GM12878 (cell line): ENCODE data around the gene SSBP3. TPM values are rescaled to one million over a fixed set of nuclear protein-coding genes. Genes with fewer than 3 reads are reported as not detected.

Source experiments
- ATAC-seq: fragments of 200-7000 bp; cut with Tn5 transposase; 3 replicates; pipeline ENCODE4 v1.9.1; 2020; ENCODE audit warnings: mild to moderate bottlenecking, moderate library complexity
- BruUV-seq: library from RNA; stranded (reverse); fragments of 400-500 nt; replicated peaks from 2 replicates; lab custom pipeline; 2021; lab: Mats Ljungman, UMichigan
- CTCF ChIA-PET: fragments of 300-600 bp; sonication (Branson Sonifier 250); formaldehyde crosslinking; extraction: SDS; loops from one replicate; lab custom pipeline; 2021; ENCODE audit warnings: inconsistent platforms; lab: Yijun Ruan, JAX
- POLR2A ChIA-PET: fragments of 350-600 bp; formaldehyde crosslinking; extraction: SDS; loops from one replicate; lab custom pipeline; 2021; ENCODE audit warnings: inconsistent platforms; lab: Charles Lee
- RAD21 ChIA-PET: fragments of 300-600 bp; sonication (Branson Sonifier 250); formaldehyde crosslinking; loops from one replicate; lab custom pipeline; 2023; ENCODE audit warnings: antibody characterized with exemption; ENCODE audit not compliant: unreplicated experiment; lab: Charles Lee
- SMC1A ChIA-PET: fragments of 300-600 bp; sonication (Branson Sonifier 250); formaldehyde crosslinking; loops from one replicate; lab custom pipeline; 2023; ENCODE audit not compliant: unreplicated experiment, uncharacterized antibody; lab: Charles Lee
- DNase-seq: peaks from one replicate; pipeline ENCODE4 v3.0.0-alpha.2; 2011; ENCODE audit warnings: low read depth, low spot score
- FAIRE-seq: peaks from 3 replicates; lab custom pipeline; 2011; peaks lifted over from hg19 to GRCh38; lab: Jason Lieb, UNC
- H2AFZ ChIP-seq: 2 replicates; pipeline ENCODE4 v1.6.0; 2011; ENCODE audit warnings: low read depth, low read length, control low read depth; ENCODE audit not compliant: control insufficient read depth
- H3K27ac ChIP-seq: 2 replicates; pipeline ENCODE4 v1.5.1; 2011; ENCODE audit warnings: control low read depth; ENCODE audit not compliant: control insufficient read depth, insufficient read depth
- H3K27me3 ChIP-seq, 2 experiments: replicated peaks in 1 of 2; 2 replicates each; pipeline versions ENCODE4 v1.6.0 to v1.6.1; 2011; ENCODE audit warnings: low read length in 1 of 2; ENCODE audit not compliant: control insufficient read depth in 2 of 2, insufficient read depth in 2 of 2
- H3K36me3 ChIP-seq, 2 experiments: 2 replicates each; pipeline ENCODE4 v1.5.1; 2011; ENCODE audit warnings: low read length in 1 of 2; ENCODE audit not compliant: control insufficient read depth in 2 of 2, insufficient read depth in 2 of 2
- H3K4me1 ChIP-seq: 2 replicates; pipeline ENCODE4 v1.6.1; 2011; ENCODE audit warnings: mild to moderate bottlenecking, low read length, moderate library complexity, mixed read lengths; ENCODE audit not compliant: control insufficient read depth, insufficient read depth
- H3K4me2 ChIP-seq: 2 replicates; pipeline ENCODE4 v1.6.0; 2011; ENCODE audit warnings: control low read depth; ENCODE audit not compliant: control insufficient read depth, insufficient read depth
- H3K4me3 ChIP-seq: fragments of 200-600 bp; sonication (generic); 2 replicates; pipeline ENCODE4 v1.5.1; 2016
- H3K79me2 ChIP-seq: 2 replicates; pipeline ENCODE4 v1.6.0; 2011; ENCODE audit warnings: low read length; ENCODE audit not compliant: control insufficient read depth, insufficient read depth
- H3K9ac ChIP-seq: 2 replicates; pipeline ENCODE4 v1.8.0; 2011; ENCODE audit warnings: low read length, control low read depth, mixed read lengths; ENCODE audit not compliant: control insufficient read depth, insufficient read depth
- H3K9me3 ChIP-seq: replicated peaks from 3 replicates; pipeline ENCODE4 v1.5.1; 2011; ENCODE audit warnings: mild to moderate bottlenecking, low read length; ENCODE audit not compliant: control insufficient read depth, insufficient read depth
- H4K20me1 ChIP-seq: 2 replicates; pipeline ENCODE4 v1.6.0; 2011; ENCODE audit not compliant: control insufficient read depth, insufficient read depth
- CTCF ChIP-seq, 3 experiments: IDR thresholded peaks in 2 of 3; conservative IDR thresholded peaks in 1 of 3; 2 replicates each; pipeline ENCODE4 v1.5.1; 2011; ENCODE audit warnings: low read depth in 3 of 3, low read length in 3 of 3, mild to moderate bottlenecking in 3 of 3, control low read depth in 2 of 3, moderate library complexity in 2 of 3, inconsistent platforms in 1 of 3, mixed read lengths in 1 of 3; ENCODE audit not compliant: control insufficient read depth in 2 of 3, insufficient read depth in 1 of 3; ENCODE audit errors: extremely low read depth in 1 of 3
- KLF5 ChIP-seq: fragments of 450-650 bp; IDR thresholded peaks from 2 replicates; pipeline ENCODE4 v1.6.1; 2014; ENCODE audit warnings: mild to moderate bottlenecking; ENCODE audit not compliant: partially characterized antibody
- NFYB ChIP-seq: IDR thresholded peaks from 2 replicates; pipeline ENCODE4 v1.6.1; 2011; ENCODE audit warnings: low read depth, mild to moderate bottlenecking, low read length, improper control_type of control experiment, moderate library complexity; ENCODE audit not compliant: insufficient read depth
- RAD21 ChIP-seq: IDR thresholded peaks from 2 replicates; pipeline ENCODE4 v1.6.1; 2011; ENCODE audit warnings: mild to moderate bottlenecking, low read depth, low read length, moderate library complexity; ENCODE audit not compliant: insufficient read depth
- RAD51 ChIP-seq: fragments of 450-650 bp; IDR thresholded peaks from 2 replicates; pipeline ENCODE4 v1.6.1; 2016; ENCODE audit warnings: moderate library complexity, mild to moderate bottlenecking, inconsistent platforms
- SMC3 ChIP-seq: IDR thresholded peaks from 2 replicates; pipeline ENCODE4 v1.6.1; 2011; ENCODE audit warnings: low read length, improper control_type of control experiment, borderline replicate concordance
- WGBS: methylation state at CpG from one replicate; pipeline ENCODE4 v1.1.6; 2016; ENCODE audit warnings: low lambda C conversion rate; ENCODE audit not compliant: insufficient replicate concordance, insufficient coverage; ENCODE audit errors: missing lambda C conversion rate; 5-methylcytosine and 5-hydroxymethylcytosine counted together
- in situ Hi-C: fragments of 300-500 bp; cut with MboI; formaldehyde crosslinking; loops from 9 replicates; pipeline ENCODE4 v1.14.3; 2018; ENCODE audit warnings: mixed read lengths
- intact Hi-C: fragments of 100-400 bp; cut with micrococcal nuclease; formaldehyde crosslinking; loops from one replicate; pipeline ENCODE4 v1.14.2; 2022; ENCODE audit not compliant: unreplicated experiment
- polyA plus RNA-seq, 11 experiments: library from polyadenylated mRNA; depleted of rRNA in 4 of 11; unstranded in 6 of 11; stranded (reverse) in 5 of 11; fragments of >200 nt; fragmentation: Nextera tagmentation in 4 of 11; fragmentation: Illumina TruSeq in 1 of 11; extraction: Ambion mirVana in 4 of 11; extraction: Trizol in 1 of 11; gene quantifications; 1 replicate in 1 of 11; 2 replicates in 10 of 11; pipeline versions ENCODE4 v1.2.1 to v1.2.3, GENCODE V29; 2011 to 2016; ENCODE audit warnings: inconsistent platforms in 2 of 11, missing spikeins in 2 of 11, low read depth in 1 of 11
- total RNA-seq, 4 experiments: library from RNA; depleted of rRNA in 3 of 4; stranded (reverse); fragments of >200 nt in 3 of 4; fragmentation: Illumina TruSeq in 1 of 4; extraction: Trizol in 1 of 4; gene quantifications; 2 replicates each; pipeline versions ENCODE4 v1.2.1 to v1.2.3, GENCODE V29; 2013 to 2021

SSBP3 gene
- total and polyA plus RNA-seq, 10 of the 15 experiments (the other 5 are each of a cell fraction or from before 2014, with no cell fraction given): 4.1 to 51.7 (median 17.1) TPM

- no peak overlapping the region for H3K27ac ChIP-seq
- intact Hi-C loops: no loop called here
- H3K9ac ChIP-seq: no peak overlapping the region
- no peaks in the 10 kb centered on the region for H3K9me3 ChIP-seq
- no peak for ATAC-seq
- ChIA-PET POLR2A (interaction anchor here (0.7 to 3.2 kb wide), 4 partner anchors 9 to 46 kb away, joined by 3 to 13 read pairs (median 7); partner anchors contain the start of gene SSBP3), CTCF (interaction anchor here (1.1 to 5.1 kb wide), 6 partner anchors 8 to 129 kb away, joined by 3 to 25 read pairs (median 5); no protein-coding TSS in a partner anchor), SMC1A (interaction anchor here (0.6 to 4.4 kb wide), 6 partner anchors 9 to 328 kb away, joined by 3 to 26 read pairs (median 3); no protein-coding TSS in a partner anchor), RAD21 (interaction anchor here (0.9 to 3.4 kb wide), 6 partner anchors 13 to 129 kb away, joined by 3 to 13 read pairs (median 6); partner anchors contain the start of gene SSBP3)
- no peak overlapping the region for H2AFZ ChIP-seq
- DNase-seq: no peak
- H3K4me3 ChIP-seq: no peak overlapping the region
- no peak for FAIRE-seq
- H4K20me1 ChIP-seq: no peaks in the 10 kb centered on the region
- in situ Hi-C loops: no loop called here
- no peak overlapping the region for H3K4me2 ChIP-seq
- 80% methylated on average over 6 of the region's 6 CpGs for WGBS
- peaks cover 0 to 6% of the 10 kb centered on the region in 2 experiments; a peak in 2 of 4 replicates for H3K36me3 ChIP-seq
- H3K27me3 ChIP-seq: no peaks in the 10 kb centered on the region
- no TSS peak for BruUV-seq
- H3K4me1 ChIP-seq: peaks cover 41% of the 10 kb centered on the region
- TF ChIP-seq RAD21 (peak; percentile 55), RAD51 (no peak), CTCF (IDR thresholded peaks at IDR 0.05 in 2 of 3, conservative IDR thresholded peaks at IDR 0.05 in 1 of 3; ENCODE audit: control insufficient read depth in 2 of 3, extremely low read depth in 1 of 3, insufficient read depth in 1 of 3, low read depth in 3 of 3, low read length in 3 of 3) (peak in 2 of 3 experiments; percentile 23 to 25; a peak in 3 of 6 replicates), SMC3 (peak; percentile 33; the same call in 1 of the 2 replicates), NFYB (no peak), KLF5 (no peak)
- H3K79me2 ChIP-seq: peaks cover 15% of the 10 kb centered on the region
These were observed 45.8 kb downstream of the SSBP3 start for GRCh38 chr1:54360165-54361005.
